HCT116 (cell line): ENCODE results near the gene CBLC. TPM values are rescaled to one million over a fixed set of nuclear protein-coding genes. Genes with fewer than 3 reads are reported as not detected.

Experiments
- microRNA-seq: library from miRNA; unstranded; fragments of <30 nt; microRNA quantifications from one replicate; pipeline ENCODE4, GENCODE V29; 2016; ENCODE audit warnings: borderline number of aligned reads
- total RNA-seq: library from RNA; stranded (reverse); gene quantifications from one replicate; pipeline ENCODE4 v1.2.1, GENCODE V29; 2021; ENCODE audit not compliant: unreplicated experiment

The CBLC gene
- total RNA-seq, 1 experiment from 2014 or later: 54.3 TPM

Small RNA genes lying within 50 kb of the gene (microRNA-seq; reads per million reads assigned to microRNA genes)
- gene MIR8085: not detected

Other genes with a start within 250 kb of the CBLC start
- not detected for gene CEACAM20, start 248.2 kb upstream of the CBLC start, total RNA-seq
- gene IGSF23, start 164.3 kb upstream of the CBLC start, total RNA-seq: not detected
- gene PVR, start 134.0 kb upstream of the CBLC start, total RNA-seq: 62.0 TPM
- gene CEACAM19, start 106.4 kb upstream of the CBLC start, total RNA-seq: 4.0 TPM
- not detected for gene CEACAM16, start 78.7 kb upstream of the CBLC start, total RNA-seq
- 37.9 TPM for gene BCL3, start 29.2 kb upstream of the CBLC start, total RNA-seq
- 78.7 TPM for gene BCAM, start 31.2 kb downstream of the CBLC start, total RNA-seq
- gene NECTIN2, start 68.4 kb downstream of the CBLC start, total RNA-seq: 96.3 TPM
- 178 TPM for gene TOMM40, start 113.4 kb downstream of the CBLC start, total RNA-seq
- gene APOE, start 127.9 kb downstream of the CBLC start, total RNA-seq: 7.2 TPM
- 5.1 TPM for gene APOC1, start 136.7 kb downstream of the CBLC start, total RNA-seq
- not detected for gene APOC4, start 164.3 kb downstream of the CBLC start, total RNA-seq
- not detected for gene APOC2, start 168.2 kb downstream of the CBLC start, total RNA-seq
- 102 TPM for gene CLPTM1, start 177.5 kb downstream of the CBLC start, total RNA-seq
- 12.9 TPM for gene RELB, start 223.6 kb downstream of the CBLC start, total RNA-seq